DOHH2 (cell line): ENCODE results near the gene AHNAK.
"Not testable (repeated sequence)": the region's sequence is repeated elsewhere in the genome, so short reads cannot be mapped to it uniquely, and the experiment has no call there.

ENCODE experiments used
- H3F3A ChIP-seq: fragments of 200-600 bp; sonication (generic), shearing (Covaris generic); 2 replicates; pipeline ENCODE4 v1.6.0; 2016; ENCODE audit warnings: antibody characterized with exemption, mild to moderate bottlenecking; ENCODE audit not compliant: control insufficient read depth, insufficient read depth
- H3K27ac ChIP-seq: fragments of 200-600 bp; sonication (generic); 2 replicates; pipeline ENCODE4 v1.5.1; 2014; ENCODE audit warnings: low read depth, mild to moderate bottlenecking, low read length, moderate library complexity
- H3K27me3 ChIP-seq: fragments of 200-600 bp; sonication (generic); 2 replicates; pipeline ENCODE4 v1.6.1; 2014; ENCODE audit warnings: mild to moderate bottlenecking, low read length, mixed read lengths; ENCODE audit not compliant: control insufficient read depth
- H3K36me3 ChIP-seq: fragments of 200-600 bp; sonication (generic); 2 replicates; pipeline ENCODE4 v1.6.1; 2014; ENCODE audit warnings: mild to moderate bottlenecking, low read length, moderate library complexity, mixed read lengths; ENCODE audit not compliant: control insufficient read depth
- H3K4me1 ChIP-seq: fragments of 200-600 bp; sonication (generic); 2 replicates; pipeline ENCODE4 v1.6.1; 2014; ENCODE audit warnings: mild to moderate bottlenecking, low read length, mixed read lengths; ENCODE audit not compliant: control insufficient read depth
- H3K4me2 ChIP-seq: fragments of 200-600 bp; sonication (generic); 2 replicates; pipeline ENCODE4 v1.6.0; 2014; ENCODE audit warnings: mild to moderate bottlenecking, low read length, moderate library complexity
- H3K4me3 ChIP-seq: fragments of 200-600 bp; sonication (generic); 2 replicates; pipeline ENCODE4 v1.5.1; 2014; ENCODE audit warnings: mild to moderate bottlenecking, low read length, mixed read lengths
- H3K79me2 ChIP-seq: fragments of 200-600 bp; sonication (generic); 2 replicates; pipeline ENCODE4 v1.6.1; 2014; ENCODE audit warnings: mild to moderate bottlenecking, low read length, mixed read lengths; ENCODE audit not compliant: control insufficient read depth
- H3K9me2 ChIP-seq: fragments of 200-600 bp; sonication (generic); replicated peaks from 2 replicates; pipeline ENCODE4 v1.6.1; 2014; ENCODE audit warnings: mild to moderate bottlenecking, low read length, mixed read lengths; ENCODE audit not compliant: control insufficient read depth
- H3K9me3 ChIP-seq: fragments of 200-600 bp; sonication (generic); 2 replicates; pipeline ENCODE4 v1.6.1; 2014; ENCODE audit warnings: antibody characterized with exemption, low read length, mixed read lengths; ENCODE audit not compliant: control insufficient read depth, insufficient read depth
- H4K20me1 ChIP-seq: fragments of 200-600 bp; sonication (generic); 2 replicates; pipeline ENCODE4 v1.6.0; 2014; ENCODE audit warnings: low read depth, mild to moderate bottlenecking, antibody characterized with exemption, low read length, moderate library complexity; ENCODE audit not compliant: control insufficient read depth, insufficient read depth
- CTCF ChIP-seq: fragments of 200-600 bp; sonication (generic); IDR thresholded peaks from one replicate; pipeline ENCODE4 v1.5.1; 2014; ENCODE audit warnings: antibody characterized with exemption, mild to moderate bottlenecking, low read depth, low read length; ENCODE audit not compliant: poor library complexity, severe bottlenecking
- EZH2phosphoT487 ChIP-seq: fragments of 200-600 bp; sonication (generic); IDR thresholded peaks from 2 replicates; pipeline ENCODE4 v1.6.1; 2017; ENCODE audit warnings: borderline replicate concordance, mild to moderate bottlenecking, antibody characterized with exemption, low read length, moderate library complexity, mixed read lengths

The AHNAK gene

GRCh38 chr11:62581735-62582134 is 35.1 kb upstream of the AHNAK start:
- not testable (repeated sequence) for H3K9me2 ChIP-seq, H4K20me1 ChIP-seq, H3K4me3 ChIP-seq, H3K27me3 ChIP-seq, H3K4me2 ChIP-seq, H3F3A ChIP-seq, H3K4me1 ChIP-seq, H3K9me3 ChIP-seq, H3K27ac ChIP-seq
- Histone ChIP-seq H3K36me3 (peaks cover 69% of the 10 kb centered on the region), H3K79me2 (peaks cover 32% of the 10 kb centered on the region)

- Histone ChIP-seq H3K27me3 (no peaks in the 10 kb centered on the region), H3K9me3 (no peaks in the 10 kb centered on the region), H3K9me2 (no peaks in the 10 kb centered on the region), H3K4me2 (no peak overlapping the region), H4K20me1 (no peaks in the 10 kb centered on the region), H3K36me3 (peaks cover 72% of the 10 kb centered on the region), H3K4me1 (no peaks in the 10 kb centered on the region), H3K79me2 (peaks cover 30% of the 10 kb centered on the region), H3F3A (peaks cover 4% of the 10 kb centered on the region), H3K27ac (no peak overlapping the region), H3K4me3 (no peak overlapping the region)
- TF ChIP-seq EZH2phosphoT487 = no peak
- TF ChIP-seq CTCF = no peak
Observed at GRCh38 chr11:62580959-62581715, 34.5 kb upstream of the AHNAK start.

DNA sequence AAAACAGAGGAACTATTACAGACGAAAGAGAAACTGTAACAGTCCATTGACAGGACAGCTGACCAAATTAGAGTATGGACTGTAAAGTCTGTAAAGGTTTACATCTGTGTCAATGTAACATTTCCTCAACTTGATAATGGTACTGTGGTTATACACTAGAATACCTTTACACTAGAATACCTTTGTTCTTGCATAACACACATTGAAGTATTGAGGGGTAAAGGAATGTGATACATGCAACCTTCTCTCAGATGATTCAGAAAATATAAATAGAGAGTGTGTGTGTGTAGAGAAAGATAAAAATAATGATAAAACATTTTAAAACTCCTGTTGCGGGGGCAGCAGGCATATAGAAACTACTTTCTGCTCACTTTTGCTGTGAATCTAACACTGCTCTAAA is 32.6 kb upstream of the AHNAK start:
- no peaks in the 10 kb centered on the region for H3K9me3 ChIP-seq
- no peaks in the 10 kb centered on the region for H4K20me1 ChIP-seq
- peaks cover 16% of the 10 kb centered on the region for H3K4me1 ChIP-seq
- H3K4me2 ChIP-seq = no peak overlapping the region
- no peaks in the 10 kb centered on the region for H3K27me3 ChIP-seq
- no peak overlapping the region for H3K4me3 ChIP-seq
- H3K36me3 ChIP-seq = peaks cover 78% of the 10 kb centered on the region
- H3K27ac ChIP-seq = no peak overlapping the region
- TF ChIP-seq EZH2phosphoT487 (no peak), CTCF (no peak)
- peaks cover 9% of the 10 kb centered on the region for H3F3A ChIP-seq
- peaks cover 35% of the 10 kb centered on the region for H3K79me2 ChIP-seq
- no peaks in the 10 kb centered on the region for H3K9me2 ChIP-seq

- Histone ChIP-seq H3K27ac (no peak overlapping the region), H3F3A (peaks cover 9% of the 10 kb centered on the region), H4K20me1 (no peaks in the 10 kb centered on the region), H3K9me2 (no peaks in the 10 kb centered on the region), H3K79me2 (peaks cover 31% of the 10 kb centered on the region), H3K27me3 (no peaks in the 10 kb centered on the region), H3K4me2 (no peak overlapping the region), H3K36me3 (peaks cover 74% of the 10 kb centered on the region), H3K4me1 (peaks cover 16% of the 10 kb centered on the region), H3K4me3 (no peak overlapping the region), H3K9me3 (no peaks in the 10 kb centered on the region)
- TF ChIP-seq CTCF (no peak), EZH2phosphoT487 (no peak)
Observed at GRCh38 chr11:62578541-62578940, 31.9 kb upstream of the AHNAK start.
